NCI-H510A (cell line): ENCODE results near the gene RNF141.

ENCODE experiments used
- DNase-seq: peaks from one replicate; lab custom pipeline; 2025; lab: John Stamatoyannopoulos, UW

RNF141 gene

GRCh38 chr11:10561043-10561818, 20.2 kb upstream of the RNF141 start:
- DNase-seq, result no peak

GRCh38 chr11:10558288-10558687, 17.3 kb upstream of the RNF141 start:
- no peak for DNase-seq

- DNase-seq, result no peak
Observed at GRCh38 chr11:10556590-10556989, 15.6 kb upstream of the RNF141 start.

DNA sequence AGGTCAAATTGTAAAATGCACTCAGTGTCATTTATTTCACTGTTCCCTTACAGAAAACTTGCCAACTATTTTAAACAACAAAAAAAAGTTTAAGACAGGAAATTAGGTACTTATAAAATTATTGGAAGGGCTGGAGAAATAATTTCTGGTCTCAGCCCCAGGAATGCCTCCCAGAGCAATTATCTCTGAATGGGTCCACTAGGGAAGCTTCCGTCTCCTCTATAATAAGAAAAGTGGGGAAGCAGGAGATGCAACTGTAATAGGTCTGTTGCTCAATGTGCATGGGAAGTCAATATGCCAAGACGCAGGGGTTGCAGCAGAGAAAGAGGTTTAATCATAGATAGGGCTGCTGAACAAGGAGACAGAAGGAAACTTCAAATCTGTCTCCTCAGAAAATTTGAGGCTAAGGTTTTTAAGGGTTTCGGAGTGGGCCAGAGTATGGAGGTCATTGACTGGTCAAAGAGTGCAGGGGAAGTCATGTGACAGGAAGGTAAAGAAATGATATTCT, 10.9 kb upstream of the RNF141 start:
- no peak for DNase-seq

- DNase-seq, result no peak
Observed at GRCh38 chr11:10551290-10551592, 10.3 kb upstream of the RNF141 start.

GRCh38 chr11:10550503-10551289, 9.7 kb upstream of the RNF141 start:
- DNase-seq, result no peak

DNA sequence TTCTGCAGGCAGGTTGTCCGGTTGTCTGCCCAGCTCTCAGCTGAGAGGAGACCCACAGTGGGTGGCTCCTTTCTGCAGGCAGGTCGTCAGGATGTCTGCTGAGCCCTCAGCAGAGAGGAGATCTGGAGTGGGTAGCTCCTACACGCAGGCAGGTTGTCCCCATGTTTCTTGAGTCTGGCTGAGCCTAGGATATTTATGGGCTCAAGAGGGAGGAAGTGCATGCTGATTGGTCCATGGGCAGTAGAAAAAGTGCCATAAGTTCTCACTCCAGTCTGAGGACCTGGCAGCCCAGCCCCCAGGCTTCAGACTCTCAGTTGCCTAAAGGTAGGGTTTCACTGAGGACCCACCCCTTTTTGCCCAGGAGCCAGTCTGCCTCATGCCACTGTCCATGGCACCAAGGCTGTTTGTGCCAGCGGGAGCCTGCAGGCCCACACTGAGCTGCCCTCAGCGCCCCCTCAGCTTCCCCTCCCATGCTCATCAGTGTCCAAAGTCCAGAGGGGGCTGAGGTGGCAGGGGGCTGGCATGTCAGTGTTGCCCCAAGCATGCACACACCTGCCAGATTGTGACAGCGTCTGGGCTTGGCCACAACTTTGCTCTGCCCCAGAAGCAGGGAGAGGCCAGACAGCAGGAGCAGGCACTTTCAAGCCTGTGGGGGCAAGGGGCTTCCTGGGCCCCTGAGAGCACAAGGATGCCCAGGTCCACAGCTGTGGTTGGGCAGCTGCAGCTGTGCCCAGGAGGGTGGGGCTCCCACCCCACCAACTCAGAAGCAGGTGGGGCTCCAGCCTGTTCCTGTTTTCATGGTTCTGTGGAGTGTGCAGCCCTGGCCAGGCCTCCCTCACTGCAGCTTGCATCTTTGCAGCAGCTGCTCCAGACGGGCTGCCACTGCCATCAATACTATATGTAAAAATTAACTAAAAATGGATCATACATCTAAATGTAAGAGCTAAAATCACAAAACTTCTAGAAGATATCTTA, 3.8 kb upstream of the RNF141 start:
- no peak for DNase-seq

DNA sequence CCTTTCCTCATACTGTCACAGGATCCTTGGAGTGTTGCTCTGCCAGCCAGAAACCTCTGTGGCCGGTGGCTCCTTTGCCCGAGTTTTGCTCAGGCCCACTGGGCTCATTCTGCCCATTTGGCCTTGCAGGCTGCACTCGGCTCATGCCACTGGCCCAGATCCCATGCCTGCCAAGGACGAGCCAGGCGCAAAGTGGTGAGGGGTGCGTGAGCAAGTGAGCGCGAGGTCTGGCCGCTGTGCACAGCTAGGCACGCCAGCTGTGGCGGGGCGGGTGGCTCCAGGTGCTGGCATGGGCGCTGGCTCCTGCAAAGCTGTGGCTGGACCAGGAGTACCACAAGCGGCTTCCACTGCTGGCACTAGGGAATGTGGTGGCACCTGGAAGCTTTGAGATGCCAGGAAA, 2.8 kb upstream of the RNF141 start:
- DNase-seq, result no peak

DNA sequence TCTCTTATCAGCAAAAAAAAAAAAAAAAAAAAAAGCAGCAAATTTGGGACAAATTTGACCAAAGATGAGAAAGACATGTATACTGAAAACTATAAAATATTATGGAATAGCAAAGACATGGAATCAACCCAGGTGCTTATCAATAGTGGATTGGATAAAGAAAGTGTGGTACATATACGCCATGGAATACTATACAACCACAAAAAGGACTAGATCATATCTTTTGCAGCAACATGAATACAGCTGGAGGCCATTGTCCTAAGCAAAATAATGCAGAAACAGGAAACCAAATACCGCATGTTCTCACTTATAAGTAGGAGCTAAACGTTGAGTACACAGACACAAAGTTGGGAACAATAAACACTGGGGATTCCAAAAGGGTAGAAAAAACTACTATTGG, 1.8 kb upstream of the RNF141 start:
- no peak for DNase-seq

DNA sequence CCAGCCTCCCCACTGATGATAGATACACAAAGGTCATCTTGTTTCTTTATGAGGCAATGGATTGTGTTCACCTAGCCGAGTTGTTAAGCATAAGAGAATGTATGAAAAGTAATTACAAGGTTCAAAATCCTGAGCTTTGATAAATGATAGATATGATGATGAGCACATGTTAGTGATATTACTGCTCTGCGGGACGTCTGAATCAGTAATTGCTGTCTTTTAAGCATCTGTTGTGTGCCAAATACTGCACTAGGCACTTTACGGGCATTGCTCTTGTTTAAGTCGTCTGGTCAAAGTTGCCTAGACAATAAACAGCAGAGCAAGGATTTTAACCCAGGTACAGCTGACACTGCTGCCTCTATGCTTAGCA, 559 bp upstream of the RNF141 start:
- no peak for DNase-seq

DNA sequence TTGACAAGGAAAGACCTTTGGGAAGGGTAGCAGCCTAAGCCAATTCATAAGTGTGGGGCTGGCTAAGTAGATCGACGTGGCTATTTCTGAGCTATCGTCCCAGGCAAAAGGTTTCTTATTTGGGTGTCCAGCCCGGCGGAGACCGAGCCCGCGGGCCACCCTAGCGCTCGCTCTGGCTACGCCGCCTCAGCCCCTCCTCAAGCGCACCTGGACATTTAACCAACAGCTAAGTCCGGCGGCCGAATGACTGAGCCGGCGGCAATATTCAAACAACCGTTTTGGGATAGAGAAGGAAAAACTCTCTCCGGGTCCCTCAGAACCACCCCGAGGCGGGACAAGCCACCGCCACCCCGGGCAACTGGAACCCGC, 457 bp downstream of the RNF141 start:
- DNase-seq, result peak; percentile 23

- DNase-seq, result no peak
Observed at GRCh38 chr11:10539339-10539738, 1.6 kb downstream of the RNF141 start.

GRCh38 chr11:10538924-10539323, 2.1 kb downstream of the RNF141 start:
- DNase-seq, result no peak

DNA sequence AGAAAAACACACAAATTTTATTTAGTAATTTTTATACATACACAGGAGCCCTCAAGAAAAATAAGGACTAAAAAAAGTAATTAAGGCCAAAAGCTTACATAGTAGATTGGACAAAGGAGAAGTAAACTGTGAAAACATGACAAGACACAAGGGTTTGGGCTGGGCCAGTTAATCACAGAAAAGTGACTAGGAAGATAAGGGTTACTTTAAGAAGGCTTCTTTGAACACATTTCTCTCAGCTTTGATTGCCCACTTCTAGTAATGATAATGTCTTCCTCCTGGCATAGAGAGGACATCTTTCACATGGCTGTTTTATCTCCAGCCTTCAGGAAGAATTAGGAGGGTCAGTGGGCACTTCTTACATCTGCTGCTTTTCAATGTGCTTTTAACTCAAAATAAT, 3.4 kb downstream of the RNF141 start:
- no peak for DNase-seq

- DNase-seq, result no peak
Observed at GRCh38 chr11:10534316-10534715, 6.7 kb downstream of the RNF141 start.

- no peak for DNase-seq
Observed at GRCh38 chr11:10533323-10533722, 7.7 kb downstream of the RNF141 start.

- no peak for DNase-seq
Observed at GRCh38 chr11:10532526-10532925, 8.5 kb downstream of the RNF141 start.

DNA sequence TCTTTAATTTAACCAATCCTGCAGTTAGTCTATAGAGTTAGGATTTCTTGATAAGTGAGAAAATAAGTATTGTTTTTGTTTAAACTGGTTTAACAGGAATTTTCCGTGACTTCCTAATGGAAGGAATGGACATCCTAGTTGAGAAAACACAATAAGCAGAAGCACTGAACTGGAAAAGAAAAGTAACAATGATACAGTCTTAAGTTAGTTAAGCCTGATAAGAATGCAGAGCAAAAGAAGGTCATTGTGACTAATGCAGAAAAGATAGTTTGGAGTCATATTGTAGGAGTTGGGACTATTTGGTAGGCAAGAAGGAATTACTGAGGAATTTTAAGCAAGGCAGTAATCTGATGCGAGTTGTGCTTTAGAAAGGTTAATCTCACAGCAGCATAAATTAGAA, 11.7 kb downstream of the RNF141 start:
- DNase-seq, result no peak

GRCh38 chr11:10528121-10528520, 12.9 kb downstream of the RNF141 start:
- DNase-seq, result no peak

DNA sequence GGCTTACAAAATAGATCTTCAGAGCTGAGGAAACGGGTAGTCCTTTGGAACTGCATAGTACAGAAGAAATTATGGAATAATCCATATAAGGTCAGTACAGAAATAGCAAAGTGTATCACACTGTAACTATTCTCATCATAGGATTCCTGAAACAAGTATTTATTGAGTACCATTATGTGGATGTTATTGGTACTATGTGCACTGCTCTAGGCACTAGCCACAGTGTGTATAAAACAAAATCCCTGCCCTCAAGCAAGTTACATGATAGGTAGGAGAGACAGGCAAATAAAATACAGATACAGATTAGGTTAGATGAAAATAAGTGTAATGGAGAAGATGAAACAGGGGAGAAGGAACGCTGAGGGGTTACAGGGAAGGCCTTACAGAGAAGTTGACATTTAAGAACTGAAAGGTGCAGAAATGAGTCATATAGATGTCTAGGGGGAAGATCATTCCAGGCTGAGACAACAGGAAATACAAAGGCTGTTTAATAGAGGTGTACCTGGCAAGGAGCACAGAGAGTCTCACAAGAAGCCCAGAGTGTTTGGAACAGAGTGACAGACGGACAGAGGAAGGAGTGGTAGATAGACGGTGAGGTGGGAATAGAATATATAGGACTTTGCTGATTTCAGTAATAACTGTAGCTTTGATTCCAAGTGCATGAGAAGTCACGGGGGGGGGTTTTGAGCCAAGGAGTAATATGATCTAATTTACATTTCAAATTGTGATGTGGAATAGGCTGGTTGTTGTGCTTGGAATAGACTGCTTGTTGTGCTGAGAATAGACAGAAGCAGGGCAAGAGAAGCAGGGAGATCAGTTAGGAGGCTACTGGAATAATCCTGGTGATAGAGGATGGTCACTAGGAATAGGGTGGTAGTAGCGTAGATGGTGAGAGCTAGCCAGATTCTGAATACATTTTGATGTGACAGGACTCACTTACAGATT, 13.7 kb downstream of the RNF141 start:
- no peak for DNase-seq

- DNase-seq, result no peak
Observed at GRCh38 chr11:10524471-10524870, 16.5 kb downstream of the RNF141 start.
